Adipocyte (in vitro differentiated cells): ENCODE measurements around the gene SOS2.

ENCODE experiments used
- DNase-seq: peaks from one replicate; pipeline ENCODE4 v3.0.0-alpha.2; 2015; ENCODE audit warnings: low read depth
- H3K27me3 ChIP-seq: replicated peaks from 2 replicates; pipeline ENCODE4 v1.7.0; 2013; ENCODE audit warnings: mild to moderate bottlenecking, low read length, moderate library complexity; ENCODE audit not compliant: control insufficient read depth, insufficient read depth
- H3K36me3 ChIP-seq: 2 replicates; pipeline ENCODE4 v1.7.0; 2013; ENCODE audit warnings: low read length, mild to moderate bottlenecking, moderate library complexity; ENCODE audit not compliant: control insufficient read depth, insufficient read depth, severe bottlenecking
- H3K4me1 ChIP-seq: 2 replicates; pipeline ENCODE4 v1.7.0; 2013; ENCODE audit warnings: mild to moderate bottlenecking, low read length, moderate library complexity; ENCODE audit not compliant: control insufficient read depth, insufficient read depth
- H3K4me3 ChIP-seq: 2 replicates; pipeline ENCODE4 v1.7.0; 2013; ENCODE audit warnings: mild to moderate bottlenecking, low read length, moderate library complexity
- H3K9ac ChIP-seq: 2 replicates; pipeline ENCODE4 v1.7.0; 2013; ENCODE audit warnings: mild to moderate bottlenecking, low read length, moderate library complexity
- H3K9me3 ChIP-seq: 2 replicates; pipeline ENCODE4 v1.7.0; 2013; ENCODE audit warnings: mild to moderate bottlenecking, low read length, moderate library complexity; ENCODE audit not compliant: control insufficient read depth

The SOS2 gene

DNA sequence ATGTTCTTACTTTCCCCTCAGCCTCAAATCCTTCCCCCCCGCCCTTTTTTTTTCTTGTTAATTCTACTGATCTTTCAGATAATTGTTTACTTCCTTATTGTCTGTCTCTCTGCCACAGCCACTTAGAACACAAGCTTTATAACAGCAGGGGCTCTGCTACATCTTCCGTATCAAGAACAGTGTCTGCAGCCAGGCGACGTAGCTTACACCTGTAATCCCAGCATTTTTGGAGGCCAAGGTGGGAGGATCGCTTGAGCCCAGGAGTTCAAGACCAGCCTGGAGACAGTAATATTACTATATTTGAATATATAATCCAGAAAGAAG, 5.4 kb downstream of the SOS2 start:
- Histone ChIP-seq H3K9me3 (no peaks in the 10 kb centered on the region), H3K27me3 (no peaks in the 10 kb centered on the region), H3K9ac (peak overlapping the region; percentile 22), H3K36me3 (no peaks in the 10 kb centered on the region), H3K4me3 (peak overlapping the region; percentile 65), H3K4me1 (peaks cover 41% of the 10 kb centered on the region)
- no peak for DNase-seq

DNA sequence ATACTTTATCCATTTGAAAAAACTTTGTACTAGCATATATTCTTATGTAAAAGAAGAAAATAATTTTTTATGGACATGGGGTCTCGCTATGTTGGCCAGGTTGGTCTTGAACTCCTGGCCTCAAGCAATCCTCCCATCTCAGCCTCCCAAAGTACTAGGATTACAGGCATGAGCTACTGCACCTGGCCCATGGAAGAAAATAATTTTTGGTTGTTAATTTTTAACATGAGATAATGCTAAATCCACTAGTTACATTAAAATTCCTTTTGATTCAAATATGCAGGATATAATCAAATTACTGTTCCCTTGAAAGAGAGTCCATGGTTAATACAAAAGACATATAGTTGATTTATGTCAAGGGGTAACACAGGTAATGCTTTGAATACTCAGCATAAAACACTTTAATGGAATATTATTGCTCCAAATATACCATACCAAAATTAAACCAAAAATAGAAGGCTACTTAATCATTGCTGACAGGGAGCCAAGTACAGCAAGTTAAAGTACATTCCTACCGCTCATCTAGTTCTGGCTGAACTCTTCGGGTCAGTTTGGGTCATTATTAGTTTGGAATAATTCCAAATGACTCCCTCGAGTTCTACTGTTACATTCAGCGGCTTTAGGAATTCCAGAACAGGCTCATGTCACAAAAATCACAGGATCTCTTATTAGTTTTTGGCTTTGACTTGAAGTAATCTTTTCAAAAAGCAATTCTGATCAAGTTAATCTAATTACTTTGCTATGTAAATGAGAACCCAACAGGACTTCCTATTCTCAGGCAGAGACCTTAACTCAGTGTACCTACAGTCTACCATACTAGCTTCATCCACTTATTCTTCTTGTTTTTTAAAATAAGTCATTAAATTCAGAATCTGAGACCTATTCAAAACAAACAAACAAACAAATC, 6.1 kb downstream of the SOS2 start:
- Histone ChIP-seq H3K4me1 (peaks cover 45% of the 10 kb centered on the region), H3K9ac (peak overlapping the region; percentile 22), H3K9me3 (no peaks in the 10 kb centered on the region), H3K4me3 (peak overlapping the region; percentile 65), H3K27me3 (no peaks in the 10 kb centered on the region), H3K36me3 (no peaks in the 10 kb centered on the region)
- DNase-seq = peak; percentile 77

DNA sequence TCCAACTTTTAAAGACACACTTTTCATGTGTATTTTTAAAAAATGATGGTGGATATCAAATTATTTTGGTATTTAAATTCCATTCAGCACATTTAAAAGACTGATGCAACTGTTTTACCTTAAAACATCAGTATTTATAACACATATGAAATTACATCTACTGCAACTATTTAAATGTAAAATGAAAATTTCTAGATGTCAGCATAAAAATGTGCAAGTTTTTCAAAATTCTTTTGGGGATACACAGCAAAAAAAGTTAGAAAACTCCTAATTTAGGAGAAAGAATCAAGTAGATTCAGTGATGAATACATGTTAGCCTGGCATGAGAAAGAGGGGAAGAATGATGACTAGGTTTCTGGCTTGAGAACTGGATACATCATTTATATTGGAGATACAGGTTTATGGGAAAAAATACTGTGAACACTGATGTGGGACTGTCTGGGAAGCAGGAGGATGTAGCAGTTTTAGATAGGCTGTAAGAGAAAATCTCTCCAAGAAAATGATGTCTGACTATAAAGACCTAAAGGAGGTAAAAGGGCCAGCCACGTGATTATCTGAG, 9.2 kb downstream of the SOS2 start:
- H3K9ac ChIP-seq = no peak overlapping the region

DNA sequence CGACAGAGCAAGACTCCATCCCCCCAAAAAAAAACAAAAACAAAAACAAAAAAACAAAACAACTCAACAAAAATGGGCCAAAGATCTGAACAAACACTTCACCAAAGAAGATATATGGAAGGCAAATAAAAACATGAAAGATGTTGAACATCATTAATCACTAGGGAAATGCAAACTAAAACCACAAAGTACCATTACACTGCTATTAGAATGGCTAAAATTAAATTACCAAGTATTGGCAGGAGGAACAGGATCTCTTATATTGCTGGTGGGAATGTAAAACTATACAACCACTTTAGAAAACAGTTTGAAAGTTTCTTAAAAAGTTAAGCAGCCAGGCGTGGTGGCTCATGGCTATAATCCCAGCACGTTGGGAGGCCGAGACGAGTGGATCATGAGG, 12.9 kb downstream of the SOS2 start:
- DNase-seq = no peak

More for the DNA sequence above, 9.2 kb downstream of the SOS2 start:
- no peaks in the 10 kb centered on the region for H3K9me3 ChIP-seq
- H3K36me3 ChIP-seq = no peaks in the 10 kb centered on the region
- no peak overlapping the region for H3K4me3 ChIP-seq
- DNase-seq = no peak
- no peaks in the 10 kb centered on the region for H3K27me3 ChIP-seq
- H3K4me1 ChIP-seq = peaks cover 33% of the 10 kb centered on the region

DNA sequence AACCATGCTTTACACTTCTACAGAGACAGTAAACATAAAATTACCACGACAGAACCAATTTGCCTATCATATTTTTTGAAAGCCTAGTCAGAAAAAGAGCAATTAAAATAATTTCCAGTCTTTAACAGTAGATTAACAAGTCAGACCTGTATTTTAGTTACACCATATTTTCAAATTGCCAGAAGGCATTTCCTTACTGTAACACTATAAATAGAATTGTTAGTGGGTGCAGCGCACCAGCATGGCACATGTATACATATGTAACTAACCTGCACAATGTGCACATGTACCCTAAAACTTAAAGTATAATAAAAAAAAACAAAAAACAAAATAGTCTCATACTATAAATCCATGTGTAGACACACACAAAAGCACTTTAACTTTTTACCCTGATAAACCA, 16.0 kb downstream of the SOS2 start:
- Histone ChIP-seq H3K36me3 (peaks cover 4% of the 10 kb centered on the region), H3K4me1 (peaks cover 9% of the 10 kb centered on the region), H3K9me3 (no peaks in the 10 kb centered on the region), H3K9ac (no peak overlapping the region), H3K27me3 (no peaks in the 10 kb centered on the region), H3K4me3 (no peak overlapping the region)
- DNase-seq = no peak

More for the DNA sequence above, 12.9 kb downstream of the SOS2 start:
- no peak overlapping the region for H3K9ac ChIP-seq
- no peaks in the 10 kb centered on the region for H3K27me3 ChIP-seq
- H3K4me1 ChIP-seq = peaks cover 13% of the 10 kb centered on the region
- no peaks in the 10 kb centered on the region for H3K9me3 ChIP-seq
- no peak overlapping the region for H3K4me3 ChIP-seq
- peaks cover 4% of the 10 kb centered on the region for H3K36me3 ChIP-seq

DNA sequence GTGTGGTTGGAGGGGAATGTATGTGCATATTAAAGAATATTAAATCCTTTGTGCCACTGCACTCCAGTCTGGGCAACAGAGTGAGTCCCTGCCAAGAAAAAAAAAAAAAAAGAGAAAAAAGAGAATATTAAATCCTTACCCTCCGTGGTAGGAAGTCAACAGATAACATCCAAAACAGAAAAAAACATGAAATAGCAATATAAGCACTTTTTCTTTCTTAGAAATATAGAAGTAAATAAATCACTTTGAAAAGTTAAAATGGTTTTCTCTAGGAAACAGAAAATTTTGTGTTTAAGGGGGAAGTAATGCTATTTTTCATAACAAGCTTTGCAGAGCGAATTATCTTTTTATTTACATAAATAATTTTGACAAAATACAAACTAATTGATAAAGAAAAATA, 17.6 kb downstream of the SOS2 start:
- H3K27me3 ChIP-seq = no peaks in the 10 kb centered on the region
- no peaks in the 10 kb centered on the region for H3K9me3 ChIP-seq
- DNase-seq = no peak
- H3K4me3 ChIP-seq = no peak overlapping the region
- H3K4me1 ChIP-seq = peaks cover 9% of the 10 kb centered on the region
- H3K36me3 ChIP-seq = peaks cover 4% of the 10 kb centered on the region
- H3K9ac ChIP-seq = no peak overlapping the region

DNA sequence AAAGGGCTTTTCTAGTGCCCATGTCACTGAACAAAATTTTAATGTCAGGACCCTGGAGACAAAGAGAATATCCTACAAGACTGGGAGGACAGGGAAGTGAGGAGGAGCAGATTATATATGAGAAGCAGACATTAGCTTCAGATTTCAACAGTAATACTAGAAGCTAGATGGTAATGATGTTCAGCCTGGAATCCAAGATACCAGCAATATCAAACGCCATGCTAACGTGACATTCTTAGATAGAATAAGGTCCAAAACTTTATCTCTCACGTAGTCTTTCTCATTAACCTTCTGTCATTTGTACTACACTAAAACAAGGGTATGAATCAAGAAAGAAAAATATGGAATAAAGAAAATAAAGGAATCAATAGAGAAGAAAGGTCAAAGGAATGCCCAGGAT, 18.7 kb downstream of the SOS2 start:
- H3K9me3 ChIP-seq = no peaks in the 10 kb centered on the region
- no peaks in the 10 kb centered on the region for H3K27me3 ChIP-seq
- peaks cover 6% of the 10 kb centered on the region for H3K4me1 ChIP-seq
- H3K9ac ChIP-seq = no peak overlapping the region
- no peak for DNase-seq
- peaks cover 4% of the 10 kb centered on the region for H3K36me3 ChIP-seq
- no peak overlapping the region for H3K4me3 ChIP-seq

DNA sequence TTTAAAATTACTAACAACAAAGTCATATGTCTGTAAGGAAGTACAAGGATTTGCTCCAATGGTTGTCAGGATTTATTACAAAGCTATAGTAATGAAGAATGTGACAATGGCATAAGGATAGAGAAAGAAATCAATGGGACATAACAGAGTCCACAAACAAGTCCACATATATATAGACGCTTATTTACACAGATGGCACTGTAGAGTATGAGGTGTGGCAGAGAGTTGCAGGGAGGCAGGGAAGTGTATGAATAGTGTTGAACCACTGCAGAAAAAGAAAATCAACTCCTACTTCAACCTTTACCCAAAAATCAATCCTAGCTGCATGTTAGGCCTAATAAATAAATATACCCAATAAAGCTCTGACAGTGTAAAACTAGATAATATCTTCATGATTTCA, 21.3 kb downstream of the SOS2 start:
- H3K9ac ChIP-seq = no peak overlapping the region
- H3K36me3 ChIP-seq = no peaks in the 10 kb centered on the region
- H3K9me3 ChIP-seq = no peaks in the 10 kb centered on the region
- H3K4me3 ChIP-seq = no peak overlapping the region
- H3K27me3 ChIP-seq = no peaks in the 10 kb centered on the region
- DNase-seq = no peak
- H3K4me1 ChIP-seq = peaks cover 6% of the 10 kb centered on the region

DNA sequence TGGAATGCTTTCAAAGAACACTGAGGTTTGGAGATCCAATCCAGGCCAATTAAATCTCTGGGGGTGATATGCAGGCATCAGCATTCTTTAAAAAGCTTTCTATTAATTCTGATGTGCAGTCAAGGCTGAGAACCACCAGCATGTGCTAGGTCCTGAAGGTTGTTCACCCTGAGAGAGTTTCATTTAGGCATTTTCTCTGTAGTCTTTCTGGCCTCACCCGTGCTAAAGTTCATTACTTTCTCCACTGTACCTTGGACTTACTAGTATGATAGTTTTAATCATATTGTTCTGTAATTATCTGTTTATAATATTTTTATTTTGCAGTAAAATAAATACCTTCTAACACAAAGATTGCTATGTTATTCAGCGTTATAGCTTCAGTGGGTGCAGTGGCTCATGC, 32.9 kb downstream of the SOS2 start:
- Histone ChIP-seq H3K36me3 (peaks cover 62% of the 10 kb centered on the region), H3K27me3 (no peaks in the 10 kb centered on the region), H3K9ac (no peak overlapping the region), H3K4me1 (no peaks in the 10 kb centered on the region), H3K4me3 (no peak overlapping the region), H3K9me3 (no peaks in the 10 kb centered on the region)
- no peak for DNase-seq

DNA sequence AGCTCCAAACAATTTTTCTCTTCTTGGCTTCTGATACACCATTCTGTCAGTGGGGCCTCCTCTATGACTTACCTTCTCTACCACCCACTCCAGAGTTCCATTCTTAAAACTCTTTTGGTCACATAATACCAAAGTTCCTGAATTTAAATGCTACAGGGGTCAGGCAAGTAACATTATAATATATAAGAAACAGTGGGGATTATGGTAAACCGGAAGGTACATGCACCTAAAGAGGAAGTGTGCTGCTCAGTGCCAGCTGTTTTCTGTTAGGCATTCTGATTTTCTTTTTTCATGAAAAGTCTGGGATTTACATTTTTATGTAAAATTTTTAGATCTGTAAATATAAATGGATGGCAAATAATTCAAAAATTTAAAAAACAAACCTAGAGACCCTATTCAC, 39.9 kb downstream of the SOS2 start:
- DNase-seq = no peak
- Histone ChIP-seq H3K27me3 (no peaks in the 10 kb centered on the region), H3K4me3 (no peak overlapping the region), H3K36me3 (peaks cover 47% of the 10 kb centered on the region), H3K4me1 (no peaks in the 10 kb centered on the region), H3K9me3 (no peaks in the 10 kb centered on the region), H3K9ac (no peak overlapping the region)

DNA sequence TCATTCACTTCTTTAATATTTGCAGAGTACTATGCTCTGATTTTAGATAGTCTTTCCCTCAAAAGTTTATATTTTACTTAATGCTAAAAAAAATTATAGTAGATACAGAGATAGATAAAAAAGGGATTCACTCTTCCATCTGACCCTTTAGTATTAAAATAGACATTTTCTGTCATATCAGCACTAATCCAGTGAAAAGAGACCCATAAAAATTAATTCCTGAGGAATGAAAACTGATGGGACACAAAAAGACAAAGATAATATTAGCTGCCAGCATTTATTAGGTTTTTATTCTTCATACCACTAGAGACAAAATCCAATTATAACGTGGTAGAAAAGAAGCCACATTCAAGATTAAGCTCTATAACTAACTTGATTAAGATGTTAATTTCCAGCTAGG, 45.3 kb downstream of the SOS2 start:
- Histone ChIP-seq H3K27me3 (no peaks in the 10 kb centered on the region), H3K9ac (no peak overlapping the region), H3K9me3 (no peaks in the 10 kb centered on the region), H3K4me1 (no peaks in the 10 kb centered on the region), H3K36me3 (peaks cover 63% of the 10 kb centered on the region), H3K4me3 (no peak overlapping the region)
- DNase-seq = no peak
